ENCODE data around the gene CACNA1G.

CACNA1G gene

GRCh38 chr17:50541402-50541715 lies 19.2 kb upstream of the CACNA1G start:
- peak overlapping the region; percentile 20 to 56 for H3K4me3 ChIP-seq (replicated peaks in 1 of 2; ENCODE audit: low read depth in 2 of 2, low read length in 2 of 2)
- DNase-seq (ENCODE audit: low read depth in 2 of 2): no peak
- no peak for TF ChIP-seq CTCF (IDR thresholded peaks at IDR 0.05; ENCODE audit: low read depth, low read length)

- no peak for TF ChIP-seq CTCF (IDR thresholded peaks at IDR 0.05; ENCODE audit: low read depth, low read length)
- DNase-seq (ENCODE audit: low read depth in 2 of 2): peak; percentile 69 to 83
- H3K4me3 ChIP-seq (replicated peaks in 1 of 2; ENCODE audit: low read depth in 2 of 2, low read length in 2 of 2): peak overlapping the region; percentile 48 to 56
Measured at GRCh38 chr17:50541716-50542688, 18.5 kb upstream of the CACNA1G start.

GRCh38 chr17:50542795-50543774 lies 17.4 kb upstream of the CACNA1G start:
- TF ChIP-seq CTCF (IDR thresholded peaks at IDR 0.05; ENCODE audit: low read depth, low read length): no peak
- no peak for DNase-seq (ENCODE audit: low read depth in 2 of 2)
- no peak overlapping the region for H3K4me3 ChIP-seq (replicated peaks in 1 of 2; ENCODE audit: low read depth in 2 of 2, low read length in 2 of 2)

GRCh38 chr17:50544516-50544915 lies 16.0 kb upstream of the CACNA1G start:
- no peak overlapping the region for H3K4me3 ChIP-seq (replicated peaks in 1 of 2; ENCODE audit: low read depth in 2 of 2, low read length in 2 of 2)
- no peak for TF ChIP-seq CTCF (IDR thresholded peaks at IDR 0.05; ENCODE audit: low read depth, low read length)
- no peak for DNase-seq (ENCODE audit: low read depth in 2 of 2)

- no peak for DNase-seq (ENCODE audit: low read depth in 2 of 2)
- TF ChIP-seq CTCF (IDR thresholded peaks at IDR 0.05; ENCODE audit: low read depth, low read length): no peak
- no peak overlapping the region for H3K4me3 ChIP-seq (replicated peaks in 1 of 2; ENCODE audit: low read depth in 2 of 2, low read length in 2 of 2)
Measured at GRCh38 chr17:50545311-50545710, 15.2 kb upstream of the CACNA1G start.

GRCh38 chr17:50546701-50547034 lies 13.8 kb upstream of the CACNA1G start:
- TF ChIP-seq CTCF (IDR thresholded peaks at IDR 0.05; ENCODE audit: low read depth, low read length): no peak
- DNase-seq (ENCODE audit: low read depth in 2 of 2): no peak
- H3K4me3 ChIP-seq (replicated peaks in 1 of 2; ENCODE audit: low read depth in 2 of 2, low read length in 2 of 2): peak overlapping the region in 1 of 2 donors; percentile 70
